ENCODE results near the gene CACUL1.

The CACUL1 gene

GRCh38 chr10:118725886-118726500, 28.8 kb downstream of the CACUL1 start:
- Histone ChIP-seq H3K9ac (ENCODE audit: low read length) (no peak overlapping the region), H3K4me1 (ENCODE audit: control insufficient read depth, insufficient read depth, low read length) (peaks cover 12% of the 10 kb centered on the region), H3K9me3 (ENCODE audit: control insufficient read depth, low read length) (no peaks in the 10 kb centered on the region), H3K27me3 (ENCODE audit: control insufficient read depth, insufficient read depth, low read length) (no peaks in the 10 kb centered on the region), H3K4me3 (ENCODE audit: low read length) (no peak overlapping the region), H3K36me3 (ENCODE audit: control insufficient read depth, insufficient read depth, low read length) (no peaks in the 10 kb centered on the region)

DNA sequence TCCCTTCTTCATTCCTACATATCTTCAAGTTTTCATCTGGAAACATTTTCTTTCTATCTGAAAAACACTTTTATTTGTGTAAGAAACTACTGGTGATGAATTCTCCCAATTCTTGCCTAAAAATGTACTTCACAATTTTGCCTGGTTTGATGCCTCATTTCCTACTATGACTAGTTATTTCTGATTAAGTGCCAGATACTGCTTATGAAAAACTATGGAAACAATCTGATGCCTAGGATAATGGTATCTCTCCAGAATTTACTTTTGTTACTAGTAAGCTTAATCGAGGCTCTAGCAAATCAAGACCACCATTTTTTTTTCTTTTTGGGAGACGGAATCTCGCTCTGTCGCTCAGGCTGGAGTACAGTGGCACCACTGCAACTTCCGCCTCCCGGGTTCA, 31.3 kb downstream of the CACUL1 start:
- no peaks in the 10 kb centered on the region for H3K9me3 ChIP-seq (ENCODE audit: control insufficient read depth, low read length)
- no peaks in the 10 kb centered on the region for H3K4me1 ChIP-seq (ENCODE audit: control insufficient read depth, insufficient read depth, low read length)
- H3K4me3 ChIP-seq (ENCODE audit: low read length): no peak overlapping the region
- no peaks in the 10 kb centered on the region for H3K36me3 ChIP-seq (ENCODE audit: control insufficient read depth, insufficient read depth, low read length)
- H3K27me3 ChIP-seq (ENCODE audit: control insufficient read depth, insufficient read depth, low read length): no peaks in the 10 kb centered on the region
- H3K9ac ChIP-seq (ENCODE audit: low read length): no peak overlapping the region

- no peak overlapping the region for H3K9ac ChIP-seq (ENCODE audit: low read length)
- no peak overlapping the region for H3K4me3 ChIP-seq (ENCODE audit: low read length)
- no peaks in the 10 kb centered on the region for H3K4me1 ChIP-seq (ENCODE audit: control insufficient read depth, insufficient read depth, low read length)
- H3K9me3 ChIP-seq (ENCODE audit: control insufficient read depth, low read length): no peaks in the 10 kb centered on the region
- H3K27me3 ChIP-seq (ENCODE audit: control insufficient read depth, insufficient read depth, low read length): no peaks in the 10 kb centered on the region
- no peaks in the 10 kb centered on the region for H3K36me3 ChIP-seq (ENCODE audit: control insufficient read depth, insufficient read depth, low read length)
These were observed 33.3 kb downstream of the CACUL1 start for GRCh38 chr10:118721539-118721876.

- Histone ChIP-seq H3K4me3 (ENCODE audit: low read length) (no peak overlapping the region), H3K27me3 (ENCODE audit: control insufficient read depth, insufficient read depth, low read length) (no peaks in the 10 kb centered on the region), H3K4me1 (ENCODE audit: control insufficient read depth, insufficient read depth, low read length) (no peaks in the 10 kb centered on the region), H3K9ac (ENCODE audit: low read length) (no peak overlapping the region), H3K36me3 (ENCODE audit: control insufficient read depth, insufficient read depth, low read length) (no peaks in the 10 kb centered on the region), H3K9me3 (ENCODE audit: control insufficient read depth, low read length) (no peaks in the 10 kb centered on the region)
These were observed 33.9 kb downstream of the CACUL1 start for GRCh38 chr10:118720685-118721538.

- Histone ChIP-seq H3K4me3 (ENCODE audit: low read length) (no peak overlapping the region), H3K9ac (ENCODE audit: low read length) (no peak overlapping the region), H3K4me1 (ENCODE audit: control insufficient read depth, insufficient read depth, low read length) (no peaks in the 10 kb centered on the region), H3K36me3 (ENCODE audit: control insufficient read depth, insufficient read depth, low read length) (no peaks in the 10 kb centered on the region), H3K9me3 (ENCODE audit: control insufficient read depth, low read length) (no peaks in the 10 kb centered on the region), H3K27me3 (ENCODE audit: control insufficient read depth, insufficient read depth, low read length) (no peaks in the 10 kb centered on the region)
These were observed 40.4 kb downstream of the CACUL1 start for GRCh38 chr10:118714366-118714765.

GRCh38 chr10:118712930-118713634, 41.7 kb downstream of the CACUL1 start:
- no peaks in the 10 kb centered on the region for H3K4me1 ChIP-seq (ENCODE audit: control insufficient read depth, insufficient read depth, low read length)
- H3K9me3 ChIP-seq (ENCODE audit: control insufficient read depth, low read length): no peaks in the 10 kb centered on the region
- H3K9ac ChIP-seq (ENCODE audit: low read length): no peak overlapping the region
- H3K36me3 ChIP-seq (ENCODE audit: control insufficient read depth, insufficient read depth, low read length): no peaks in the 10 kb centered on the region
- no peak overlapping the region for H3K4me3 ChIP-seq (ENCODE audit: low read length)
- H3K27me3 ChIP-seq (ENCODE audit: control insufficient read depth, insufficient read depth, low read length): no peaks in the 10 kb centered on the region

GRCh38 chr10:118712080-118712479, 42.7 kb downstream of the CACUL1 start:
- no peaks in the 10 kb centered on the region for H3K9me3 ChIP-seq (ENCODE audit: control insufficient read depth, low read length)
- H3K36me3 ChIP-seq (ENCODE audit: control insufficient read depth, insufficient read depth, low read length): no peaks in the 10 kb centered on the region
- H3K27me3 ChIP-seq (ENCODE audit: control insufficient read depth, insufficient read depth, low read length): no peaks in the 10 kb centered on the region
- no peak overlapping the region for H3K9ac ChIP-seq (ENCODE audit: low read length)
- no peaks in the 10 kb centered on the region for H3K4me1 ChIP-seq (ENCODE audit: control insufficient read depth, insufficient read depth, low read length)
- H3K4me3 ChIP-seq (ENCODE audit: low read length): no peak overlapping the region

GRCh38 chr10:118710487-118710886, 44.3 kb downstream of the CACUL1 start:
- H3K36me3 ChIP-seq (ENCODE audit: control insufficient read depth, insufficient read depth, low read length): no peaks in the 10 kb centered on the region
- H3K9ac ChIP-seq (ENCODE audit: low read length): no peak overlapping the region
- no peak overlapping the region for H3K4me3 ChIP-seq (ENCODE audit: low read length)
- no peaks in the 10 kb centered on the region for H3K4me1 ChIP-seq (ENCODE audit: control insufficient read depth, insufficient read depth, low read length)
- H3K27me3 ChIP-seq (ENCODE audit: control insufficient read depth, insufficient read depth, low read length): no peaks in the 10 kb centered on the region
- H3K9me3 ChIP-seq (ENCODE audit: control insufficient read depth, low read length): no peaks in the 10 kb centered on the region

- Histone ChIP-seq H3K9ac (ENCODE audit: low read length) (no peak overlapping the region), H3K4me1 (ENCODE audit: control insufficient read depth, insufficient read depth, low read length) (no peaks in the 10 kb centered on the region), H3K27me3 (ENCODE audit: control insufficient read depth, insufficient read depth, low read length) (no peaks in the 10 kb centered on the region), H3K4me3 (ENCODE audit: low read length) (no peak overlapping the region), H3K36me3 (ENCODE audit: control insufficient read depth, insufficient read depth, low read length) (no peaks in the 10 kb centered on the region), H3K9me3 (ENCODE audit: control insufficient read depth, low read length) (no peaks in the 10 kb centered on the region)
These were observed 46.2 kb downstream of the CACUL1 start for GRCh38 chr10:118708571-118708970.

- H3K36me3 ChIP-seq (ENCODE audit: control insufficient read depth, insufficient read depth, low read length): no peaks in the 10 kb centered on the region
- no peak overlapping the region for H3K4me3 ChIP-seq (ENCODE audit: low read length)
- H3K27me3 ChIP-seq (ENCODE audit: control insufficient read depth, insufficient read depth, low read length): no peaks in the 10 kb centered on the region
These were observed 50.1 kb downstream of the CACUL1 start for GRCh38 chr10:118704711-118705110.

DNA sequence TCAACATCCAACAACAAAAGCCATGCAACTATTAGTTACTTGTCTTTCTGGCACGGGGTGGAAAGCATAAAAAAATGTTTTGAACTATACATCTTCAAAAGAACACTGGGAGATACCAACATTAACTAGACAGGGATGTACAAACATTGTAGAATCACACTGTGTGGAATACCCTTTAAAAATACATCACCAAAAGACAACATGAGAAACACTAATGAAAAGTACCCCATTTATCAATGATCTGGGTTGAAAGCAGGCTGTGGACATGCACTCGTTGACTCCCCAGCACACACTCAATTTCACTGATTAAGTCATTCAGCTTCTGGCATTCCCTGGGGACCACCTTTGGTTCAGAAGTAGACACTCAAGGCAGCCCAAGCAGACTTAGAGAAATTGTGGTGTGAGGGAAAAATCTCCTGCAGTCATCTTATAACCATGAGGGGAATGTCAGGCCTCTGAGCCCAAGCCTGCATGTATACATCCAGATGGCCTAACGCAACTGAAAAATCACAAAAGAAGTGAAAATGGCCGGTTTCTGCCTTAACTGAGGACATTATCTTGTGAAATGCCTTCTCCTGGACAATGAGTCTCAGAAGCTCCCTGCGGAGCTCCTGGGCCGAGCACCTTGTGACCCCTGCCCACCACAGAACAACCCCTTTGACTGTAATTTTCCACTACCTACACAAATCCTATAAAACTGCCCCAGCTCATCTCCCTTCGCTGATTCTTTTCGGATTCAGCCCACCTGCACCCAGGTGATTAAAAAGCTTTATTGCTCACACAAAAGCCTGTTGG, 53.0 kb downstream of the CACUL1 start:
- no peak overlapping the region for H3K4me3 ChIP-seq (ENCODE audit: low read length)
- H3K9ac ChIP-seq (ENCODE audit: low read length): no peak overlapping the region
- H3K27me3 ChIP-seq (ENCODE audit: control insufficient read depth, insufficient read depth, low read length): no peaks in the 10 kb centered on the region
- H3K9me3 ChIP-seq (ENCODE audit: control insufficient read depth, low read length): no peaks in the 10 kb centered on the region
- no peaks in the 10 kb centered on the region for H3K36me3 ChIP-seq (ENCODE audit: control insufficient read depth, insufficient read depth, low read length)
- H3K4me1 ChIP-seq (ENCODE audit: control insufficient read depth, insufficient read depth, low read length): no peaks in the 10 kb centered on the region

More at GRCh38 chr10:118704711-118705110, 50.1 kb downstream of the CACUL1 start:
- Histone ChIP-seq H3K4me1 (ENCODE audit: control insufficient read depth, insufficient read depth, low read length) (no peaks in the 10 kb centered on the region), H3K9ac (ENCODE audit: low read length) (no peak overlapping the region), H3K9me3 (ENCODE audit: control insufficient read depth, low read length) (no peaks in the 10 kb centered on the region)
